ACHN (cell line): Measurements from ENCODE around the gene PPP1R26.
"Not testable (repeated sequence)": the region's sequence is repeated elsewhere in the genome, so short reads cannot be mapped to it uniquely, and the experiment has no call there.

Source experiments
- DNase-seq: peaks from one replicate; pipeline ENCODE4 v3.0.0-alpha.2; 2015
- in situ Hi-C: cut with HindIII; loops from 2 replicates; pipeline ENCODE4 v1.10.0; 2017; ENCODE audit warnings: low sequenced_read_pairs, low pct_ligation_motif_present, low pct_unique_long_range_greater_than_20kb

PPP1R26 gene

GRCh38 chr9:135458478-135458877 is 21.1 kb upstream of the PPP1R26 start:
- DNase-seq, in situ Hi-C loops: not testable (repeated sequence)

DNA sequence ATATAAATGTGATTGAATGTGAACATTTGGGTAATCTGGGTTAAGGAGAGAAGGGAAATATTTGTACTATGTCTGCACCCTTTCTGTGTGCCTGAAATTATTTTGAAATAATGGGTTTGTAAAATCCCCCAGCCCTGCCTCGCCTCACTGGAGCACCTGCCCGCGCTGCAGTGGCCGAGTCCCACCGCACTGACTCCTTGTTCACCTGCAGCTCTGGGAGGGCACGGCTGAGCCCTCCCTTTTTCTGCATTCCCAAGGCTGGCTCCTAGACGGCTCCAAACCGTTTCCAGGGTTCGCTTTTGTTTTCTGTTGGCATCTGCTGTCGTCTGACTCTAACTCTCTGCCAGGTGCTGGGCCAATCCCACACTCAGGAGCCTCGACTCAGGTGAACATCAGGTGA is 17.6 kb upstream of the PPP1R26 start:
- in situ Hi-C loops = no loop called here
- DNase-seq = no peak

- in situ Hi-C loops = no loop called here
- DNase-seq = peak; percentile 19
These were observed 16.4 kb upstream of the PPP1R26 start for GRCh38 chr9:135463140-135463539.

DNA sequence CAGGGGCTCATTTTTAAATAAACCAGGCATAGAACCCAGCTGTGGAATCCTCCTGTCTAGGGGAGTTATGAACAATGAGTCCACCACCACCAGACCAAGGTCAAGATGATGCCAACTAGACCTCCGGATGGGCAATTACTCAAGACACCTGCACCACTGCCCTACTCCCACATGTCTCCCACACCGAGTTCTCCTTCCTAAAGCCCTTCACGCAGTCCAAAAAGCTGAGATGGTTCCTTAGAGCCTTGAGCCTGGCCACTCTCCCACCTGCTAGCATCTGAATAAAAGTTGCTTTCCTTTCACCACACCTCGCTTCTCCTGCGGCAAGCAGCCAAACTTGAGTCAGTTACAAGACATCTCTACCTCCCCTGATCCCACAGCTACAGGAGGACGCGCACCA is 15.4 kb upstream of the PPP1R26 start:
- in situ Hi-C loops = no loop called here
- DNase-seq = no peak

DNA sequence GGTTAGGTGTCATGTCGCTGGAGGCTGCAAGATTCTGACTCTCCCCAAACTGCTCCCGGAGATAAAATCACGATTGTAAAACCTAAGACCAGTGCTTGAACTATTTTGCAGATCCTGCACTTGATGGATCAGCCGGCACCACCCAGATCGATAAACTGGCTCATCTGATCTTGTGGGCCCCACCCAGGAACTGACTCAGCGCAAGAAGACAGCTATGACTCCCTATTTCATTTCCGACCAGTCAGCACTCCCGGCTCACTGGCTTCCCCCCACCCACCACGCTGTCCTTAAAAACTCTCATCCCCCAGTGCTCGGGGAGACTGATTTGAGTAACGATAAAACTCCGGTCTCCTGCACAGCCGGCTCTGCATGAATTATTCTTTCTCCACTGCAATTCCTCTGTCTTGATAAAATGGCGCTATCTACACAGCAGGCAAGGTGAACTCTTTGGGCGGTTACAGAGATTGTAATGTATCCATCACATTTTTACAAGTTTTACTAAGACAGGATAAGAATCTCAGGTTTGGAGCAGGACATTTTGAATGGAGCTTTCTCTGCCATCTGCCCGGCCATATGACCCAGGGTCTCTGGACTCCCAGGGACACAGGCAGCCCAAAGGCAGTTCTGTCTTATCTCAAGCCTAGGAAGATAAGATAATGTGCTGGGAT is 10.6 kb upstream of the PPP1R26 start:
- in situ Hi-C loops = no loop called here
- DNase-seq = no peak

DNA sequence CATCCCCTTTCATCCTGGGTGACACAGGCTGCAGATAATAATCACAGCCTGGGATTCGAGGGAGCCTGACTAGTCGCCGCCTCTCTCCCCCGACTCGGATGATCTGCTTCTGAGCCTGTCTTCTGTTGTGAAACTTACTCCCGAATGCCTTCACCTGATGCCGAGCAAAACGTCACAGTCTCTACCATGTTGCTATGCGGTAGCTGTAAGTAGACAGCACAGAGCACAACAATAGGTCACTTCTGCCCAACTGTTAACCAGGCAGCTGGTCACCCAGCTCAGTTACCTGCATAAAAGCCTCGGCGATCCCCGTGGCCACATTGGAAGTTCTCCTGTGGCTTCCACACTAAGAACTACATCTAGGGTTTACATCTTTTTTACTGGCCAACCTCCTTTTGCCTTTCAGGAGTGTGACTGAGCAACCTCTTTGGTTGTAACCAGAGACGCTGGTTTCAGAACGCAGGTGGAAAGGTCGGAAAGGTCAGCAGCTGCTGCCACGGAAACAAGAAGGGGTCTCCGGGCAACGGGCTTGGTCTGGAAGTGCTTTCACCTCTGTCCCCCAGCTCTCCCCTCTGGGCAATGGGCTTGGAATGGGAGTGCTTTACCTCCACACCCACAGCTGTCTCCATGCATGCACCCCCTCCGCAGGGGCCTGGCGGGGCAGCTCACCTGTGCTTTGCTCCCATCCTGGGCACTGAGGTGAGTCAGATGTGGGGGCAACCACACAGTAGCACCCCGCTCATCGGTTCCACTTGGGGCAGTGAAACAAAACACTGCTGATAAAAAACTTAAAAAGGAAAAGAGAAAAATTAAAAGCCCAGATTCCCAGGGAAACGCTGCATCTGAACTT is 7.6 kb upstream of the PPP1R26 start:
- DNase-seq = no peak
- in situ Hi-C loops = no loop called here

DNA sequence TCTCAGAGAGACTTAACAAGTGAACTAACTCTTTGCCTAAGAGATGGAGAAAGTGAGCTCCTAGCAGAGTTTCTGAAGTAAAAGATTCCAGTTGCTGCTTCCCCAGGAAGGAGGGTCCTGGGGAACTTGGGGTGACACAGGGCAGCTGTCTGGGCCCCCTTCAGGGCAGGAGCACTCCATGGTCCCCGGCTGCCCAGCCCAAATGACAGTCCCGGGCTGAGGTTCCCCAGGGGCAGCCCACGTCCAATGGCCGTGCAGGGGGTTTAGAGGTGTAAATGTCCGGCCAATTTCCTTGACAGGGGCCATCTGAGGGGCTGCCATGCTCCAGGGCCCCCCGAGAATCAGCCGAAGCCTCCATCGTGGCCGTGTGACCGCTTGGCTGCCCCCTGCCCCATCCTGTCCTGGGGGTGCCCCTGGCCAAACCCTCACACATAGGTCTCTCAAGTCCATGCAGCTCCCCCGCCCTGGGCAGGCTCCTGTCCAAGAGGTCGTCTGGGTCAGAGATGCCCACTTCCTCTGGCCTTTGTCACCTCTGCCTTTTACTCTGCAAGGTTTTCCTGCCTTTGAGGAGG is 5.5 kb upstream of the PPP1R26 start:
- in situ Hi-C loops = no loop called here

GRCh38 chr9:135474915-135475314 is 4.7 kb upstream of the PPP1R26 start:
- in situ Hi-C loops = no loop called here
- peak; percentile 5 for DNase-seq

More for the DNA sequence above, 5.5 kb upstream of the PPP1R26 start:
- DNase-seq = no peak

GRCh38 chr9:135476561-135477355 is 2.8 kb upstream of the PPP1R26 start:
- DNase-seq = peak; percentile 33
- in situ Hi-C loops = no loop called here

DNA sequence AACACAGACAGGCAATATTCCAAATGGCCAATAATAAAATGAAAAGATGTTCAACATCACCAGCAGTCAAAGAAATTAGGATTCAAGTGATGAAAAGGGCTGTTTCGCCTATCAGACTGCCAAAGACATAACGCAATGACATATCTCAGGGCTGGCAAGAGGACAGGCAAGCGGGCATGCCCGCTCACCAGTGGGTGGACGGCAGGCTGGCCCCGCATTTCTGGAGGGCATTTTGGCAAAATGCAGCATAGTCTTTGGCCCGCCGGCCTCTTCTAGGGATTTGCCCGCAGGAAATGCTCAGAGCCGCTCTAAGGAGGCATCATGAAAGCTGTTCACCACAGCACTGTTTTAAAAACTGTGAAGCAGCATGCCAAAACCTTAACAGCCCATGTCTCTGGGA is 1.4 kb upstream of the PPP1R26 start:
- in situ Hi-C loops = no loop called here
- no peak for DNase-seq

GRCh38 chr9:135478829-135479468 is 633 bp upstream of the PPP1R26 start:
- in situ Hi-C loops = no loop called here
- DNase-seq = peak; percentile 31

DNA sequence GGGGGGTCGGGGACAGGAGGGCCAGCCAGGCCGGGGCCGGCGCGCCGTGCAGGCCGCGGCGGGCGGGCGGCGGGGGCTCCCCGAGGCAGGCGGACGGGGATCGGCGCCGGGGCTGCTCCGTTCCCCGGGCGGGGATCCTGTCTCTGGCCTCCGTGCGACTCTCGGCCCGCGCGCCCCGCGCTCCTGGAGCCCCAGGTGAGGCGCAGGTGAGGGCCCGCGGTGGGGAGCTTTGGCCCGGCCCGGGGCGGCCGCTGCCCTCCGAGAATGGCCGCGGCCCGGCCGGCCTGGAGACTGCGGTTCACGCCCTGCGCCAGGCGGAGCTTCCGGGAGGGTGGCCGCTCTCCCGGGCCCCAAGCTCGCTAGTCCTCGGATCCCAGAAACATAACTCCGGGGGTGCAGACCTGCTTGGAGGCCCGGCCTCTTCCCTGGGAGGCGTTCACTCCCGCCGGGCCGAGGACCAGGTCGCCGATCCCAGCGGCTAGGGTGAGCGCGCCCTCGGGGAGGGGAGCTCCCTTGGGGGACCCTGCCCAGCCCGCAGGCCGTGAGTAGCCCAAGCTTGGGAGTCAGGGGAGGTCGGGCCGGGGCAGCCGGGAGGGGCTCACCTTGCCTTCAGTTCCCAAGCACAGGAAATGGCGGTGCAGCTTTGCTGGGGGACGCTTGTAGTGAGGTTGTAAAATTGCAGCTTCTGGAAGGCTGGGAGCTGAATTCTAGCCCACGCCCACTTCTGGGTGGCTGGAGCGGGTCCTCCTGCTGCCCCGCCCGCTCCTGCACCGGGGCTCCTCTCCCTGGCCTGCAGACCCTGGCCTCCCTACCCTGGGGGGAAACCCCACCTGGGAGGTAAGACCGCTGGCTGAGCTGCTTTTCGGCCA is 723 bp downstream of the PPP1R26 start:
- in situ Hi-C loops = no loop called here
- DNase-seq = peak; percentile 54

DNA sequence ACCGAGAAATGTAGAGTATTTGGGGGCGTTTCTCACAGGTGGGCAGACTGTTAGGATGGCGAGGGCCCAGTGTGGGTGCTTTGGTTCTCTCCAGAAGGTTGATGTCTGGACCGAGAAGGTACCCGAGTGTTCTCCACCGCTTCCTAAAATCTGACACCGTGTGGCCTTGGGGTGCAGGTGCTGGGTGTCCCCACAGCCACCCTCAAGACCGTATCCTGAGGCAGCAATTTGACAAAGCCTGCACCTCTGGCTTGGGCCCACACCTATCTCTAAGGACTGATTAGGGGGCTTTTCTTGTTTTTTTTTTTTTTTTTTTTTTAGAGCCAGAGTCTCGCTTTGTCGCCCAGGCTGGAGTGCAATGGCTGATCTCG is 1.3 kb downstream of the PPP1R26 start:
- no peak for DNase-seq
- in situ Hi-C loops = no loop called here

DNA sequence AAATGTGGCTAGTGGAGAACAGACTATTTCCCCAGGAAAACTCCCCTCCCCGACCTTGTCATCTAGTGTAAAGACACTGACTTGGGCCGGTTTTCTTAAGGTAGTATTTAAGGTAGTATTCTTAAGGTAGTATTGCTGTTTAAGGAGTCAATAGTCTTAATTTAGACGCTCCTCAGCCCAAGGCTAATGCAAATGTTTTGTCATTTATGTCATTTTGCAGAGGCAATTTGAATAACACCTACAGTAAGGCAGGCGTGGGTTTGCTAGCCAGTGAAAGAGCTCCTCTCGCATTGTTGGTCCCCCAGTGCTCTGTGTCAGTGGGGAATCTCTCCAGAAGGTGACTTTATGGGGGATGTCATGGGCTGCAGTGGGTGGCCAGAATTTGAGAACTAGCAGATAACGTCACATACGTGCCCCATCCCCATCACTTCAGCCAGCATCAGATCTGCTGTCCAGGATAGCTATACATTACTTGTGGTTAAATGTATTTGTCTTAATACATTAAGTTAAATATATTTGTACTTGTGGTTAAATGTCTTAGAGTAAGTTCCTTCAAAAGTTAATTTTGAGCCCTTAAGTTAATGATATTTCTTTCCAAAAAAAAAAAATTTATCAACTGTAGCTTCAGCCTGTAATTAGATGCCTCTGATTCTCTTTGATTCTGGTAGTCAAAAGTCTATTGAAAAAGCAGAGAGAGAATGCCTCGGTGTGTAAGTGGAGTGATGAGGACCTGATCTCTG is 2.6 kb downstream of the PPP1R26 start:
- in situ Hi-C loops = no loop called here
- DNase-seq = no peak

GRCh38 chr9:135484460-135485277 is 5.1 kb downstream of the PPP1R26 start:
- in situ Hi-C loops = no loop called here

DNA sequence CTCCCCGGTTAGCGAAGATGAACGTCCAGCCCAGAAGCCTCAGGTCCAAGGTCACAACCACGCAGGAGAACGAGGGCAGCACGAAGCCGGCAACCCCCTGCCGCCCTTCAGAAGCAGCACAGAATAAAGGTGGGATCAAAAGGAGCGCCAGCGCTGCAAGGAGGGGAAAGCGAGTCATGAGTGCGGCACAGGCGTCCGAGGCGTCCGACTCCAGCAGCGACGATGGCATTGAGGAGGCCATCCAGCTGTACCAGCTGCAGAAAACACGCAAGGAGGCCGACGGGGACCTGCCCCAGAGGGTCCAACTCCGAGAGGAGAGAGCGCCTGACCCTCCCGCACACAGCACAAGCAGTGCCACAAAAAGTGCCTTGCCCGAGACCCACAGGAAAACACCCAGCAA is 5.8 kb downstream of the PPP1R26 start:
- in situ Hi-C loops = no loop called here

More at GRCh38 chr9:135484460-135485277, 5.1 kb downstream of the PPP1R26 start:
- DNase-seq = no peak

More for the DNA sequence above, 5.8 kb downstream of the PPP1R26 start:
- no peak for DNase-seq
